ENCODE measurements around the gene KLHL24. TPM values are rescaled to one million over a fixed set of nuclear protein-coding genes. Genes with fewer than 3 reads are reported as not detected.
A peak's percentile ranks its signal among the peaks of the same experiment; 100 is the strongest.
"Not testable (repeated sequence)": the region's sequence is repeated elsewhere in the genome, so short reads cannot be mapped to it uniquely, and the experiment has no call there.

KLHL24 gene
- total RNA-seq, 1 donor from 2014 or later, result 33.9 TPM

- Mint-ChIP-seq H3K36me3 (ENCODE audit: low read depth) (peaks cover 4% of the 10 kb centered on the region), H3K4me1 (peaks cover 25% of the 10 kb centered on the region), H3K27ac (peak overlapping the region; percentile 87), H3K9me3 (no peaks in the 10 kb centered on the region), H3K27me3 (no peaks in the 10 kb centered on the region), H3K4me3 (peak overlapping the region; percentile 92)
- ATAC-seq (ENCODE audit: low read depth) (no peak), DNase-seq (no peak)
- POLR2A ChIA-PET, result interaction anchor here (0.7 to 3.2 kb wide), 8 partner anchors 9 to 119 kb away, joined by 3 to 39 read pairs (median 4); partner anchors contain the start of gene YEATS2
- intact Hi-C loops (cut with micrococcal nuclease), result loop anchor here (1.0 to 5.0 kb wide), 5 partner anchors 108 to 727 kb away; partner anchors contain the start of genes AP2M1, CLCN2 and POLR2H
- TF ChIP-seq CTCF (IDR thresholded peaks at IDR 0.05), result no peak
- CTCF ChIA-PET, result interaction anchor here (0.8 to 3.1 kb wide), 2 partner anchors 20 to 166 kb away, joined by 3 to 15 read pairs; no protein-coding TSS in a partner anchor
These were observed 354 bp upstream of the KLHL24 start for GRCh38 chr3:183635107-183635430.

- intact Hi-C loops (cut with micrococcal nuclease), result loop anchor here (1.0 to 5.0 kb wide), 10 partner anchors 44 to 726 kb away; partner anchors contain the start of genes ALG3, CLCN2, EEF1AKMT4 and EIF4G1
- H3K9me3 Mint-ChIP-seq, result no peaks in the 10 kb centered on the region
- H3K27ac Mint-ChIP-seq, result peak overlapping the region; percentile 92
- no peaks in the 10 kb centered on the region for H3K27me3 Mint-ChIP-seq
- H3K4me3 Mint-ChIP-seq, result peak overlapping the region; percentile 92
- ATAC-seq (ENCODE audit: low read depth) (peak; percentile 81), DNase-seq (peak; percentile 85)
- H3K4me1 Mint-ChIP-seq, result peaks cover 28% of the 10 kb centered on the region
- ChIA-PET CTCF (interaction anchor here (3.1 kb wide), 1 partner anchor 167 kb away, joined by 15 read pairs; no protein-coding TSS in a partner anchor), POLR2A (interaction anchor here (0.7 to 3.2 kb wide), 16 partner anchors 9 to 549 kb away, joined by 3 to 39 read pairs (median 5); partner anchors contain the start of genes ABCF3, KLHL6 and YEATS2)
- H3K36me3 Mint-ChIP-seq (ENCODE audit: low read depth), result peaks cover 6% of the 10 kb centered on the region
- TF ChIP-seq CTCF (IDR thresholded peaks at IDR 0.05), result no peak
These were observed 1.0 kb downstream of the KLHL24 start for GRCh38 chr3:183636221-183637105.

- DNase-seq (no peak), ATAC-seq (ENCODE audit: low read depth) (no peak)
- TF ChIP-seq CTCF (IDR thresholded peaks at IDR 0.05), result no peak
- ChIA-PET CTCF (interaction anchor here (3.1 kb wide), 1 partner anchor 168 kb away, joined by 15 read pairs; no protein-coding TSS in a partner anchor), POLR2A (interaction anchor here (1.1 to 3.2 kb wide), 13 partner anchors 9 to 549 kb away, joined by 3 to 39 read pairs (median 7); partner anchors contain the start of genes ABCF3, KLHL6 and YEATS2)
- H3K27me3 Mint-ChIP-seq, result no peaks in the 10 kb centered on the region
- H3K4me1 Mint-ChIP-seq, result peaks cover 32% of the 10 kb centered on the region
- H3K9me3 Mint-ChIP-seq, result no peaks in the 10 kb centered on the region
- intact Hi-C loops (cut with micrococcal nuclease), result loop anchor here (2.0 to 5.0 kb wide), 5 partner anchors 110 to 725 kb away; partner anchors contain the start of genes ALG3, CLCN2, EEF1AKMT4 and EIF4G1
- H3K27ac Mint-ChIP-seq, result peak overlapping the region; percentile 92
- peak overlapping the region; percentile 92 for H3K4me3 Mint-ChIP-seq
- peaks cover 11% of the 10 kb centered on the region for H3K36me3 Mint-ChIP-seq (ENCODE audit: low read depth)
These were observed 1.7 kb downstream of the KLHL24 start for GRCh38 chr3:183637106-183637486.

- Mint-ChIP-seq H3K27ac (peak overlapping the region; percentile 92), H3K4me3 (peak overlapping the region; percentile 57), H3K4me1 (peaks cover 32% of the 10 kb centered on the region), H3K36me3 (ENCODE audit: low read depth) (peaks cover 11% of the 10 kb centered on the region)
- ChIA-PET CTCF (interaction anchor here (0.9 to 3.1 kb wide), 2 partner anchors 128 to 168 kb away, joined by 4 to 15 read pairs; no protein-coding TSS in a partner anchor), POLR2A (interaction anchor here (1.1 to 3.2 kb wide), 7 partner anchors 13 to 548 kb away, joined by 3 to 39 read pairs (median 7); partner anchors contain the start of genes ABCF3, KLHL6 and YEATS2)
- not testable (repeated sequence) for ATAC-seq (ENCODE audit: low read depth); H3K9me3 Mint-ChIP-seq; DNase-seq; H3K27me3 Mint-ChIP-seq
- intact Hi-C loops (cut with micrococcal nuclease), result loop anchor here (2.0 to 5.0 kb wide), 5 partner anchors 110 to 725 kb away; partner anchors contain the start of genes ALG3, CLCN2, EEF1AKMT4 and EIF4G1
These were observed 2.2 kb downstream of the KLHL24 start for GRCh38 chr3:183637633-183638032.

- Mint-ChIP-seq H3K9me3 (no peaks in the 10 kb centered on the region), H3K27me3 (no peaks in the 10 kb centered on the region), H3K4me3 (peak overlapping the region; percentile 57), H3K27ac (peak overlapping the region; percentile 92), H3K36me3 (ENCODE audit: low read depth) (peaks cover 12% of the 10 kb centered on the region), H3K4me1 (peaks cover 32% of the 10 kb centered on the region)
- DNase-seq (no peak), ATAC-seq (ENCODE audit: low read depth) (no peak)
- no peak for TF ChIP-seq CTCF (IDR thresholded peaks at IDR 0.05)
- intact Hi-C loops (cut with micrococcal nuclease), result loop anchor here (5.0 kb wide), 2 partner anchors 111 to 724 kb away; partner anchors contain the start of genes CLCN2 and POLR2H
- ChIA-PET CTCF (interaction anchor here (0.9 kb wide), 1 partner anchor 128 kb away, joined by 4 read pairs; no protein-coding TSS in a partner anchor), POLR2A (interaction anchor here (2.1 kb wide), 1 partner anchor 12 kb away, joined by 5 read pairs; no protein-coding TSS in a partner anchor)
These were observed 2.9 kb downstream of the KLHL24 start for GRCh38 chr3:183638101-183638852.

GRCh38 chr3:183640635-183641034, 5.2 kb downstream of the KLHL24 start:
- H3K4me3 Mint-ChIP-seq; H3K27ac Mint-ChIP-seq; H3K9me3 Mint-ChIP-seq; H3K27me3 Mint-ChIP-seq; DNase-seq; intact Hi-C loops (cut with micrococcal nuclease); ATAC-seq (ENCODE audit: low read depth): not testable (repeated sequence)
- ChIA-PET CTCF (interaction anchor here (1.7 kb wide), 1 partner anchor 126 kb away, joined by 3 read pairs; no protein-coding TSS in a partner anchor), POLR2A (interaction anchor here (0.7 to 1.2 kb wide), 2 partner anchors 57 to 927 kb away, joined by 3 to 6 read pairs; partner anchors contain the start of gene YEATS2)
- peaks cover 23% of the 10 kb centered on the region for H3K4me1 Mint-ChIP-seq
- peaks cover 28% of the 10 kb centered on the region for H3K36me3 Mint-ChIP-seq (ENCODE audit: low read depth)

All from activated B cell treated with CpG ODN at 0.5 μM for 24 hours (primary cell).